ENCODE measurements around the gene EYS. TPM values are rescaled to one million over a fixed set of nuclear protein-coding genes. Genes with fewer than 3 reads are reported as not detected.

The EYS gene
- total and polyA plus RNA-seq, 8 donors = 0.03 to 0.25 (median 0.13) TPM

DNA sequence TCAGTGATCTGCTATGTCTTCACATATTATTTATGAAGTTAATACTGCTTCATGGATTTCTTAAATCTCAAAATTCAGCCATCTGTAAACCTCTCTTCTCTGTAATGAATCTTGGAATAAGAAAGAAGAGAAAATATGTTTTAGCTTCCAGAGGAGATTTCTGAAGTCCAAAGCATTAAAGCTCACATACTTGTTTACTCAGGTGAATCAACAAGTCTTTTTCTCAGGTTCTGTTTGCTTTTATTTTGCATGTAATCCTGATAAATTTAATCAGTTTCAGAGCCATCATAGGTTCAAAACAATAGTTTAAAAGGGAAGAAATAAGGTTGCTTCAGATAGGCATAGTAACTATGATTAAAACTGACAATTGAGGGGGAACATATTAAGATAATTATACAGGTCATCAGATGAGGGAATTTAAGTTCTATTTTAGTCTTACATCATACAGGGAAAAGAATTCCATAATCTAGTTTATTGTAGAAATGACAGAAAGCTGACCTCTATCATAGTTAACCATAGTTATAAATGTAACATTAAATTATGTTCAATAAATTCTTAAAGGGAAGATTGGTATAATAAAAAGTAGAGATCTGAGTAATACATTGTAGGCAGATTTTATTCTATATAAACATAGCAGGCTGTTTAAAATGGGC is 716.2 kb downstream of the EYS start:
- peak; percentile 80 to 87 (median 84) for ATAC-seq
- peak overlapping the region in 2 of 4 donors; percentile 45 to 55 for H3K27ac ChIP-seq

DNA sequence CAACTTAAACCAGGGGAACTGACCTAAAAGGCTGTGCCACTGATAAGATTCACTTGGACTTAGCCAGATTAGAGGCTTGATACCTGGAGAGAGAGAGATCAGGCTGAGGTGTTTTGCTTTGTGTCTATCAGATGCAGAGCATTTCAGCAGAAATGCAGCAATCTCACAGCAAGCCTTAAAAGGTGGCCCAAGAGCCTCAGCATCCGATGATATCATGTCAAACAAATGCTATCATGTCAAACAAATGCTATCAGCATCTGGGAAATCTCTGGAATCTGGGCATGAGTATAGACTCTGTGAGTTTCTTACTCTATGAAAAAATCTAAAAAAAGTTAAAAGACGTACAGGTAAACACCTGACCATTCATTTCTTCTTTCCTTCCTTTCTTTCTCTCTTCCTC is 718.9 kb downstream of the EYS start:
- 19 to 30% methylated on average over 2 of the region's 2 CpGs for WGBS, 2 donors
- no peak overlapping the region for H3K27ac ChIP-seq
- intact Hi-C loops (cut with DNase I) = no loop called here

More for the DNA sequence above, 716.2 kb downstream of the EYS start:
- intact Hi-C loops (cut with DNase I) = no loop called here
- Histone ChIP-seq H3K4me1 (peaks cover 16 to 33% (median 18%) of the 10 kb centered on the region in 3 donors), H3K27me3 (no peaks in the 10 kb centered on the region), H3K9me3 (peaks cover 0 to 3% (median 0%) of the 10 kb centered on the region in 4 donors), H3K36me3 (no peaks in the 10 kb centered on the region), H3K4me3 (no peak overlapping the region)
- no peak for DNase-seq
- TF ChIP-seq, protein P1, sequence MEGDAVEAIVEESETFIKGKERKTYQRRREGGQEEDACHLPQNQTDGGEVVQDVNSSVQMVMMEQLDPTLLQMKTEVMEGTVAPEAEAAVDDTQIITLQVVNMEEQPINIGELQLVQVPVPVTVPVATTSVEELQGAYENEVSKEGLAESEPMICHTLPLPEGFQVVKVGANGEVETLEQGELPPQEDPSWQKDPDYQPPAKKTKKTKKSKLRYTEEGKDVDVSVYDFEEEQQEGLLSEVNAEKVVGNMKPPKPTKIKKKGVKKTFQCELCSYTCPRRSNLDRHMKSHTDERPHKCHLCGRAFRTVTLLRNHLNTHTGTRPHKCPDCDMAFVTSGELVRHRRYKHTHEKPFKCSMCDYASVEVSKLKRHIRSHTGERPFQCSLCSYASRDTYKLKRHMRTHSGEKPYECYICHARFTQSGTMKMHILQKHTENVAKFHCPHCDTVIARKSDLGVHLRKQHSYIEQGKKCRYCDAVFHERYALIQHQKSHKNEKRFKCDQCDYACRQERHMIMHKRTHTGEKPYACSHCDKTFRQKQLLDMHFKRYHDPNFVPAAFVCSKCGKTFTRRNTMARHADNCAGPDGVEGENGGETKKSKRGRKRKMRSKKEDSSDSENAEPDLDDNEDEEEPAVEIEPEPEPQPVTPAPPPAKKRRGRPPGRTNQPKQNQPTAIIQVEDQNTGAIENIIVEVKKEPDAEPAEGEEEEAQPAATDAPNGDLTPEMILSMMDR (IDR thresholded peaks at IDR 0.05) = no peak
- no peak for FAIRE-seq

DNA sequence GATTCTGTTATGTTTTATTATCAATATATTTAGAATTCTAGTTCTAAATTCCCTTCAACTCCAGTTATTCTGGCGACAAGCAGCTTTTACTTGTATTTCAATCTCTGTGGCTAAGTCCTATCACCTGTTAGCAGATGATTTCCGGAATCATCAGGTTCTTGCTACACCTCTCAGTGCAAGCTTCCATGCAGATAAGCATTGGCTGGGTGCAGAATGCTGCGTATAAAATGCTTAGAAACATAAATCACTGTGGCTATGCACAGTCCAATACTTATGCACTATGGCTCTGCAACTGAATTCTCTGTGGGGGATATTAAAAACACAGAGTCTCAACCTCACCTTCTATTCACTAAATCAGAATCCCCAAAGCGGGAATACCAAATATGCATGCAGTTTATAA is 720.0 kb downstream of the EYS start:
- Histone ChIP-seq H3K36me3 (no peaks in the 10 kb centered on the region), H3K9me3 (no peaks in the 10 kb centered on the region), H3K27ac (no peak overlapping the region), H3K4me1 (peaks cover 18 to 31% (median 18%) of the 10 kb centered on the region in 3 donors), H3K27me3 (no peaks in the 10 kb centered on the region), H3K4me3 (no peak overlapping the region)
- intact Hi-C loops (cut with DNase I) = no loop called here
- peak in 3 of 4 donors; percentile 25 to 52 (median 28) for ATAC-seq
- FAIRE-seq = no peak
- no peak for DNase-seq
- 43 to 47% methylated on average over 4 of the region's 4 CpGs for WGBS, 2 donors
- TF ChIP-seq, protein P1 (IDR thresholded peaks at IDR 0.05) = no peak

More for the DNA sequence above, 718.9 kb downstream of the EYS start:
- Histone ChIP-seq H3K27me3 (no peaks in the 10 kb centered on the region), H3K4me1 (peaks cover 18 to 33% (median 18%) of the 10 kb centered on the region in 3 donors), H3K9me3 (no peaks in the 10 kb centered on the region), H3K36me3 (no peaks in the 10 kb centered on the region), H3K4me3 (no peak overlapping the region)
- TF ChIP-seq, protein P1 (IDR thresholded peaks at IDR 0.05) = no peak
- no peak for DNase-seq
- ATAC-seq = peak in 2 of 4 donors; percentile 9 to 23
- no peak for FAIRE-seq

DNA sequence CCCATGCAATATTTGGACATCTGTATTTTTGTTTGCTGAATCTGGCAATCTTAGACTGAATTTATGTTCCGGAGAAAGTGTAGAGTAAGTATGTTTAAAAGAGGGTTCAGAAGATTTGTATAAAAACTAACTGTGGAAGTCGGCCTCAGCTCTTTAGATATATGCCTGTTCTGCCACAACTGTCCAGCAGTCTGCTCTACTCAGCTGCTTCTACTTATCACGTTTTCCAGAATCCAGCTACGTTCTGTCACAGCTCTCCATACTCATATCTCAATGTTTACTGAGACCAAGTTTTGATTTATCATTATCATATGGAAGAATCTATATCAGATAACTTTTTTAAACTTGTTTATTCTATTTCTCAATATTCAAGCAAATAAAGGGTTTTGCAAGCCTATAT is 721.3 kb downstream of the EYS start:
- 22 to 29% methylated on average over 4 of the region's 4 CpGs for WGBS, 2 donors
- FAIRE-seq = no peak

More for the DNA sequence above, 721.3 kb downstream of the EYS start:
- Histone ChIP-seq H3K27ac (no peak overlapping the region), H3K4me1 (peaks cover 8 to 20% (median 18%) of the 10 kb centered on the region in 3 donors), H3K9me3 (no peaks in the 10 kb centered on the region), H3K36me3 (no peaks in the 10 kb centered on the region), H3K4me3 (no peak overlapping the region), H3K27me3 (no peaks in the 10 kb centered on the region)
- ATAC-seq (peak; percentile 42 to 72 (median 62)), DNase-seq (no peak)
- intact Hi-C loops (cut with DNase I) = no loop called here
- TF ChIP-seq, protein P1 (IDR thresholded peaks at IDR 0.05) = no peak
